ENCODE measurements around the gene EP400.
A peak's percentile ranks its signal among the peaks of the same experiment; 100 is the strongest.
"Not testable (repeated sequence)": the region's sequence is repeated elsewhere in the genome, so short reads cannot be mapped to it uniquely, and the experiment has no call there.

Gene EP400

DNA sequence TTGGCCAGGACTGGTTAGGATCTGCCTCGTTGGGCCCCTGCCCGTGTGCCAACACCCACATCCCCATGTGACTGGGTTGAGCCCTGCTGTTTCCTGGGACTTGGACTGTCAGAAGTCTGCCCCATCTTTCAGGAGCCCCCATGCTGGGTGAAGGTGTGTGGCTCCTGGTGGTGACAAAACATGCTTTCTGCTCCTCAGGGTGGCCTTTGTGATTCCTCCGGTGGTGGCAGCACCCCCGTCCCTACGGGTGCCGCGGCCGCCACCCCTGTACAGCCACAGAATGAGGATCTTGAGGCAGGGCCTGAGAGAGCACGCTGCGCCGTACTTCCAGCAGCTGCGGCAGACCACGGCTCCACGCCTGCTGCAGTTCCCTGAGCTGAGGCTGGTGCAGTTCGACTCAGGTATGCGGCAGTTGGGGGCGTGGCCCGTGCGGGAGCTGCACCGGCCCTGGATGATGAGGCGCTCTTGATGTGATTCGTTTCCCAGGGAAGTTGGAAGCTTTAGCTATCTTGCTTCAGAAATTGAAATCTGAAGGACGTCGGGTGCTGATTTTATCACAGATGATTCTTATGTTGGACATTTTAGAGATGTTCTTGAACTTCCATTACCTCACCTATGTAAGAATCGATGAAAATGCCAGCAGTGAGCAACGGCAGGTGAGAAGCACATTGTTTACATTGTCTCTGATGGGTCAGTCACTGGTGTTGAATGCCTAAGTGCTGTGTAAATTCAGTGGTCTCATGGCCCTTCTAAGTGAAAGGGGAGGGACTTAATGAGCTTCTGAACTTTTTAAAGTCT lies 80.0 kb downstream of the EP400 start:
- no peak for ATAC-seq
- H3K9me3 Mint-ChIP-seq, result no peaks in the 10 kb centered on the region
- DNase-seq, result no peak
- no peaks in the 10 kb centered on the region for H3K4me1 Mint-ChIP-seq
- no peak overlapping the region for H3K27ac Mint-ChIP-seq
- no peak overlapping the region for H3K4me3 Mint-ChIP-seq
- H3K36me3 Mint-ChIP-seq (ENCODE audit: low read depth), result peaks cover 46% of the 10 kb centered on the region
- H3K27me3 Mint-ChIP-seq, result no peaks in the 10 kb centered on the region

DNA sequence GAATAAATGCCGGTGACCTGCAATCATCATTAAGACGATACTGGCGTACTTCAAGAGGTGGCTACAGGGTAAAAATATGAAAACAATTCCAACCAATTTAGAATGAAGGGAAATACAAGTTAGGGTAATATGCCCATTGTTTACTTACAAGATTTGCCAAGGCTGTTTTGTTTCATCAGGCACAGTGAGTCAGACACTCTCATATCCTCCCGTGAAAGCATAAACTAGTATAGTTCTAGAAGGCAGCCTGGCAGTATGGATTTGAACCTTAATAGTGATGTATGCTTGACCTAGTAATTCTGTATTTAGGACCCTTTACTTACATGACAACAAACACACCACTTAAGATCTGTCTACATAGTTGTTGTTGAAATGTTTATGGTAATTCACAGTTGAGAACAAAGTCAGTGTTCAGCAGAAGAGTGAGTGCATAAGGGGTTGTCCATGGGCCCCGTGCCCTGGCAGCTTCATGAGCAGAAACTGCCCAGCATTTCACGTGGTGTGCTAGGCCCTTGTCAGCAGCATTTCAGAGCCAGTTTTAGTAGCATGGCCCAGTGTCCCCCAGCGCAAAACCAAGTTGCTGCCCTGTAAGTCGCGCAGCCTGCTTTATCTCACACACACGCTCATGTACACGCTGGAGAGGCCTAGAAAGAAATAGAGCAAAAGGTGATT lies 80.8 kb downstream of the EP400 start:
- Mint-ChIP-seq H3K27me3 (no peaks in the 10 kb centered on the region), H3K4me1 (no peaks in the 10 kb centered on the region), H3K4me3 (no peak overlapping the region), H3K9me3 (no peaks in the 10 kb centered on the region), H3K27ac (no peak overlapping the region), H3K36me3 (ENCODE audit: low read depth) (peaks cover 45% of the 10 kb centered on the region)
- ATAC-seq, result no peak
- DNase-seq, result no peak

DNA sequence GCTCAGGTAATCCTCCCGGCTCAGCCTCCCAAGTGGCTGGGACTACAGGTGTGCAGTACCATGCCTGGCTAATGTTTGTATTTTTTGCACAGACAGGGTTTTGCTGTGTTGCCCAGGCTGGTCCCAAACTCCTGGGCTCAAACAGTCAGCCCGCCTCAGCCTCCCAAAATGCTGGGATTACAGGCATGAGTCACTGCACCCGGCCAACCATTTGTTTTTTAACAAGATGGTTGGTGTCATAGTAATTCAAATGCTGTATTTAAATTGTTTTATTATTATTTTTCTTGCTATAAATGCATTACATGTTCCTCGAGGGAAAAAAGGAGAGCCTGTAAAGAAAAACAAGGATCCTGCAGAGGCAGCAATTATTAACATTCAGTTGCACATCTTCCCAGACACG lies 83.9 kb downstream of the EP400 start:
- ATAC-seq (no peak), DNase-seq (no peak)
- H3K27ac Mint-ChIP-seq, result no peak overlapping the region
- H3K9me3 Mint-ChIP-seq, result no peaks in the 10 kb centered on the region
- no peaks in the 10 kb centered on the region for H3K27me3 Mint-ChIP-seq
- no peaks in the 10 kb centered on the region for H3K4me1 Mint-ChIP-seq
- H3K4me3 Mint-ChIP-seq, result no peak overlapping the region
- H3K36me3 Mint-ChIP-seq (ENCODE audit: low read depth), result peaks cover 55% of the 10 kb centered on the region

DNA sequence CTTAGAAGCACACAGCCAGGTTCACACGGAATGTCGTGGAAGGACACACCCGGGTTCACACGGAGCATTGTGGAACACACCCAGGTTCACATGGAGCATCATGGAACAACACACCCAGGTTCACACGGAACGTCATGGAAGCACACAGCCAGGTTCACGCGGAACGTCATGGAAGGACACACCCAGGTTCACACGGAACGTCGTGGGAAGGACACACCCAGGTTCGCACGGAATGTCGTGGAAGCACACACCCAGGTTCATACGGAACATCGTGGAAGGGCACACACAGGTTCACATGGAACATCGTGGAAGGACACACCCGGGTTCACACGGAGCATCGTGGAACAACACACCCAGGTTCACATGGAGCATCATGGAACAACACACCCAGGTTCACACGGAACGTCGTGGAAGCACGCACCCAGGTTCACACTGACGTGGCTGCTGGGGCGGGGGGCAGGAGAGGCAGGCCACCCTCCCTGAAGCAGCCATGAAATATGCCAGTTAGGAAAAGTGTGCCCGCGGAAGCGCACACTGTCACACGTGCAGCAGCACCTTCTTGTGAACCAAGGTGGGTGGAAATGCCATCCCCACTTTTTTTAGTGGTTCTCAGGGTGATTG lies 86.4 kb downstream of the EP400 start:
- no peak overlapping the region for H3K27ac Mint-ChIP-seq

DNA sequence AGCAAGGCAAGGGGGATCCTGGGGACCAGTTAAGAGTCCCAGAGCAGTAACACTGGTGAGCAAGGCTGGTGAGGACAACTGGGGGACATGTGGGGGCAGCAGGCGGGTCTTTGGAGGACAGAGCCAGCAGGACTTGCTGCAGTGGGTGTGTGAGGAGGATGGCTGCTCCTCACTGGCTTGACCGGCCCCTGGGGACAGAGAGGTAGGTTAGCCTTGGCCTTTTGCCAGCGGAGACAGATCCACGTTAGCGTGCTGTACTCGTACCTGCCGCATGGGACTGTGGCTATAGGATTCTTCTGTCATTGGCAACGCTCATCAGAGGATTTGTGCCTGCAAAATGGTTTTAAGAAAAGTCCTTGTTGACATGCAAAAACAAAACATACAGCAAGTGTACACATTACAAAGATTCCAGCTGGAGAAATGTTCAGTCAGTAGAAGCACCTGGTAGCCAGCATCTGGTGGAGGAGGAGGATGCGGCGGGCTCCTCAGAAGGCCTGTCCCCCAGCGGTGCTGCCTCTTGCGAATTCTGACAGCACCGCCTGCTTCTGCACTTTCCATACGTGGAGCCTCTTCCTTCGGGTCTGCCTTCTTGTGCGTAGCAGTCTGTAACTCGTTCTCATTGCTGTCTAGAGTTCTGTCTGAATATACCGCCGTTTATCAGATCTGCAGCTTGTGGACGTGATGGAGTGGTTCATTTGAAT lies 91.3 kb downstream of the EP400 start:
- H3K27ac Mint-ChIP-seq, result no peak overlapping the region
- ATAC-seq (no peak), DNase-seq (no peak)
- H3K27me3 Mint-ChIP-seq, result no peaks in the 10 kb centered on the region
- peaks cover 3% of the 10 kb centered on the region for H3K4me1 Mint-ChIP-seq
- H3K4me3 Mint-ChIP-seq, result no peak overlapping the region
- H3K9me3 Mint-ChIP-seq, result no peaks in the 10 kb centered on the region
- peaks cover 38% of the 10 kb centered on the region for H3K36me3 Mint-ChIP-seq (ENCODE audit: low read depth)

More for the DNA sequence above, 86.4 kb downstream of the EP400 start:
- Mint-ChIP-seq H3K4me3 (no peak overlapping the region), H3K27me3 (no peaks in the 10 kb centered on the region), H3K9me3 (no peaks in the 10 kb centered on the region), H3K36me3 (ENCODE audit: low read depth) (peaks cover 54% of the 10 kb centered on the region), H3K4me1 (no peaks in the 10 kb centered on the region)
- ATAC-seq (no peak), DNase-seq (no peak)

DNA sequence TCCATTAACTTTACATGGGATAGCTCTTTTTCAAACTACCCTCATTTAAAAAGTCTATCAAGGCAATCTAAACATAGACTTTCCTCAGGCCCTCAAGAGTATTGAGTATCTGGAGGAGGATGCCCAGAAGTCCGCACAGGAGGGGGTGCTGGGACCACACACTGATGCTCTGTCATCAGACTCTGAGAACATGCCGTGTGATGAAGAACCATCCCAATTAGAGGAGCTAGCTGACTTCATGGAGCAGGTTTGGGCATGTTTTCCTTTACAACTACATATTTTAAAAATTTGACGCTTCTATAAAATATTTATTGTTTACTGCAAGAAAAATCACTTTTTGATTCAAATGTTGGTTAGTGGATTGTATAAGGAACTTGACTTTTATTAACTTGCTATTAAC lies 93.5 kb downstream of the EP400 start:
- ATAC-seq, result no peak
- Mint-ChIP-seq H3K9me3 (no peaks in the 10 kb centered on the region), H3K36me3 (ENCODE audit: low read depth) (peaks cover 41% of the 10 kb centered on the region), H3K4me1 (peaks cover 3% of the 10 kb centered on the region), H3K27me3 (no peaks in the 10 kb centered on the region), H3K4me3 (no peak overlapping the region), H3K27ac (no peak overlapping the region)
- no peak for DNase-seq

DNA sequence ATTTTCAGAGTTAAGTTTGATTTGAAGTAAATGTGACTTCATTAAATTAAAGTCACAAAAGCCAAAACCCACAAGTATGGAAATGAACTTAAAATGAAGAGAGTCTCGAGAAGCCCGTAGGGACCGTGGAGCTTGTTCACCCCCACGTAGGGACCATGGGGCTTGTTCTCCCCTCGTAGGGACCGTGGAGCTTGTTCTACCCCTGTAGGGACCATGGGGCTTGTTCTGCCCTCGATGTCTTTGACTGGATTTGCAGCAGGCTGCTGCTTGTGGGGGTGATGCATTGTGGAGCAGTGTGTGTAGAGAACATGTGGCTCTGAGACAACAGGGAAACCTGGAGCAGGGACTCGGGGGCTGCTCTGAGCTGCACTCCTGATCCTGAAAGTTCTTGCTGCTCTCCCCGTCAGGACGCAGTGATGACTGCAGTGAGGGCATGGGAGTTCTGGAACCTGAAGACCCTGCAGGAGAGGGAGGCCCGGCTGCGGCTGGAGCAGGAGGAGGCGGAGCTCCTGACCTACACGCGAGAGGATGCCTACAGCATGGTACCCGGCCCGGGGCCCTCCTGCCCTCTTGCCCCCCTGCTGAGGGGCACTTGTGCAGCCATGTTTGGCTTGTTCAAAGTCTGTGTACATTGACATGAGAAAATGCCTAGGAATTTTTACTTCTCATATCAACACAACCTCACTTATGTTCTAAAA lies 94.2 kb downstream of the EP400 start:
- Mint-ChIP-seq H3K27me3 (no peaks in the 10 kb centered on the region), H3K9me3 (no peaks in the 10 kb centered on the region), H3K4me3 (no peak overlapping the region), H3K27ac (no peak overlapping the region), H3K36me3 (ENCODE audit: low read depth) (peaks cover 35% of the 10 kb centered on the region), H3K4me1 (peaks cover 3% of the 10 kb centered on the region)
- DNase-seq, result no peak
- ATAC-seq, result peak; percentile 31

DNA sequence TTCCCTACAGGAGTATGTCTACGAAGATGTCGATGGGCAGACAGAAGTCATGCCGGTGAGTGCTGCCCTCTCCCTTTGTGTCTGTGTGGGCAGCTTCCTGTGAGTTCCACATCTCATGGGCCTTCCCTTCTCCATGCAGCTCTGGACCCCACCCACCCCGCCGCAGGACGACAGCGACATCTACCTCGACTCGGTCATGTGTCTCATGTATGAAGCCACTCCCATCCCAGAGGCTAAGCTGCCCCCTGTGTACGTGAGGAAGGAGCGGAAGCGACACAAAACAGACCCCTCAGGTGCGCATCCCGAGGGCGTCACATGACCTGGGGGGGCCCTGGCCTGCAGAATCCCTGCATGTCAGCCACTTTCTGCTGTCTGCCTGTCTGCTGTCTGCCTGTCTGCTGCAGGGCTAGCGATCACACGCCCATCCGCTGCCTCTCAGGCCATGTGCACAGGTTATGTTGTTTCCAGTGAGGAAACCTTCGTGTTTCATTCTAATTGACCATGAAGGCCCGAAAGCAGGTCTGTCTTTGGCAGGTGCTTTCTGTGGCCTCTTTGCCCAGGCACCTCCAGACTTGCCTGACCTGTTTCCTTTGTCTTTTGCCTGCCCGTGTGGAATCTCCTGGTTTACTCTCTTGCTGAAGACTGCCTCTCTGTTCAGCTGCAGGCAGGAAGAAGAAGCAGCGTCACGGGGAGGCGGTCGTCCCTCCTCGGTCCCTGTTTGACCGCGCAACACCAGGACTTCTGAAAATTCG lies 95.1 kb downstream of the EP400 start:
- no peak for ATAC-seq
- Mint-ChIP-seq H3K4me1 (peaks cover 3% of the 10 kb centered on the region), H3K27ac (no peak overlapping the region), H3K4me3 (no peak overlapping the region), H3K36me3 (ENCODE audit: low read depth) (peaks cover 34% of the 10 kb centered on the region), H3K27me3 (no peaks in the 10 kb centered on the region), H3K9me3 (no peaks in the 10 kb centered on the region)
- DNase-seq, result no peak

DNA sequence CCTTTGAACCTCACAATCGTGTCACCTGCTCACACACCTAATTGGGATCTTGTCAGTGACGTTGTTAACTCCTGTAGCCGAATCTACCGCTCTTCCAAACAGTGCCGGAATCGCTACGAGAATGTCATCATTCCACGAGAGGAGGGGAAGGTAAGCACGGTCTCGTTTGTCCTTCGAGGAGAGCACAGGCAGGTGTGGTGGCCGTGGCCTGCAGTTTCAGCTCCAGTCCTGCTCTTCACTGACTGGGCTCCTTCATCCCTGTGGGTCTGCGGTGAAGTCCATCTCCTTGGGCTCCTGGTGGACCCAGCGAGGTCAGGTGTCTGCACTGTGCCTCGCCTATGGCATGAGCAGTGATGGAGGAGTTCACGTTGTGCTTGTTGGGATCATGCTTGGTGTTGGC lies 96.0 kb downstream of the EP400 start:
- Mint-ChIP-seq H3K36me3 (ENCODE audit: low read depth) (peaks cover 34% of the 10 kb centered on the region), H3K9me3 (no peaks in the 10 kb centered on the region), H3K27ac (no peak overlapping the region), H3K27me3 (no peaks in the 10 kb centered on the region), H3K4me1 (peaks cover 3% of the 10 kb centered on the region), H3K4me3 (no peak overlapping the region)
- no peak for DNase-seq
- ATAC-seq, result no peak

DNA sequence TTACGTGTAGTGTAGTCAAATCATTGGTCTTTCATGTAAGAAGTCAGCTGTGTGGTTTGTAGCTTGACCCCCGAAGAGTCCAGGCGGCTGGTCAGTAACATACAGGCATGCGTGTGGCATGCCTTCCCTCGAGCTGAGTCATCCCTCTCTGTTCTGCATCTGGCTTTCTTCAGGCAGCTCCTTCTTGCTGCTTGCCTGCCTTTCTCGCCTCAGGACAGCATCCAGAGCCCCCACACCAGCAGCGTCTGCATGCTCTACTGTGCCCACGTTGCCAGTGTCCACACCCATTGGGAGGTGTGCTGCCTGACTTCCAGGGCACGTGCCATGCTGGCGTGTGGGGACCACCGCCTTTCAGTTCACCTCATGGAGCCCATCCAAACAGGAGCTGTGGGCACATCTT lies 96.8 kb downstream of the EP400 start:
- no peak for ATAC-seq
- Mint-ChIP-seq H3K27me3 (no peaks in the 10 kb centered on the region), H3K4me3 (no peak overlapping the region), H3K36me3 (ENCODE audit: low read depth) (peaks cover 40% of the 10 kb centered on the region), H3K4me1 (peaks cover under 1% of the 10 kb centered on the region), H3K9me3 (no peaks in the 10 kb centered on the region), H3K27ac (no peak overlapping the region)
- no peak for DNase-seq

DNA sequence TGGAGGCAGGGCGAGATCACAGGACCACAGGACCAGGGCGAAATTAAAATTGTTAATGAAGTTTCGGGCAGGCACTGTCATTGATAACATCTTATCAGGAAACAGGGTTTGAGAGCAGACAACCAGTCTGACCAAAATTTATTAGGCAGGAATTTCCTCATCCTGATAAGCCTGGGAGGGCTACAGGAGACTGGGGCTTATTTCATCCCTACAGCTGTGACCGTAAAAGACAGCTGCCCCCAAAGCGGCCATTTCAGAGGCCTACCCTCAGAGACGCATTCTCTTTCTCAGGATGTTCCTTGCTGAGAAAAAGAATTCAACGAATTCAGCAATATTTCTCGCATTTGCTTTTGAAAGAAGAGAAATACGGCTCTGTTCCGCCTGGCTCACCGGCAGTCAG lies 97.9 kb downstream of the EP400 start:
- not testable (repeated sequence) for DNase-seq, H3K4me3 Mint-ChIP-seq, H3K4me1 Mint-ChIP-seq, H3K9me3 Mint-ChIP-seq, ATAC-seq, H3K27ac Mint-ChIP-seq, H3K27me3 Mint-ChIP-seq
- peaks cover 46% of the 10 kb centered on the region for H3K36me3 Mint-ChIP-seq (ENCODE audit: low read depth)

DNA sequence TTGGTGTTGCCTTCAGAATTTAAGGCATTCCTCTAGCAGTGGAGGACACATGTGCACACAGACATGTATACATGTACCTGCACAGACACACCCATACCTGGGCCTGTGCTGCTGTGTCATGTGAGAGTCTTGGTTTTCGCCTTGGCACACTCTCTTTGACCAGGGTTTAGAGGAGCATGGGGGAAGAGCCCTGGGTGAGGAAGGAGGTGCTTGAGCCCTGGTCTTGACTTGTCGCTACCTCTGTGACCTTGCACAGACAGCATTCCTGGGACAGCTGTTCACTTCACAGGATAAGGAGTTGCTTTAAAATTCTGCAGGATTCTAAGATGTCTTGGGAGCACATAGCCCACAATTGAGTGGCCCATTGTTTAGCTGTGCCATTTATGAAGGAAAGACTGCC lies 99.7 kb downstream of the EP400 start:
- Mint-ChIP-seq H3K9me3 (no peaks in the 10 kb centered on the region), H3K36me3 (ENCODE audit: low read depth) (peaks cover 53% of the 10 kb centered on the region), H3K27ac (no peak overlapping the region), H3K27me3 (no peaks in the 10 kb centered on the region), H3K4me3 (no peak overlapping the region), H3K4me1 (no peaks in the 10 kb centered on the region)
- ATAC-seq (no peak), DNase-seq (no peak)

DNA sequence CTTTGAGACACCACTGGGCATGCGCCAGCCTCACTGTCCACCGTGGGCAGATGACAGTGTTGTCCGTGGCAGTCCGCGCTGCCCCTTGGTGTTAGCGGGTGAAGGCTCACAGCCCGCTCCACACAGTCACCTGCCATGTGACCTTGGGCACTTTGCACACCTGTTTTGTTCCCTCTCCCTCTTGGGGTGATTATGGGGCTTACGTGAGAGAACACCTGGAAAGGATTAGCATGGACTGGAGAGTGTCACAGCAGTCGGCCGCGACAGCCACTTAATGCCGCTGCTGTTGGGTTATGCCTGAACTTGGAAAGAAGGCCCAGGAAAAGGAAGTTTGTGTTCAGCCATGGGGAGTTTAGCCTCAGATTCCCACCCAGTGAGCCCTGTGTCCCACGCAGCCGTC lies 100.1 kb downstream of the EP400 start:
- no peak overlapping the region for H3K27ac Mint-ChIP-seq
- peaks cover 55% of the 10 kb centered on the region for H3K36me3 Mint-ChIP-seq (ENCODE audit: low read depth)
- H3K4me1 Mint-ChIP-seq, result no peaks in the 10 kb centered on the region
- H3K27me3 Mint-ChIP-seq, result no peaks in the 10 kb centered on the region
- no peaks in the 10 kb centered on the region for H3K9me3 Mint-ChIP-seq
- DNase-seq (no peak), ATAC-seq (no peak)
- no peak overlapping the region for H3K4me3 Mint-ChIP-seq

DNA sequence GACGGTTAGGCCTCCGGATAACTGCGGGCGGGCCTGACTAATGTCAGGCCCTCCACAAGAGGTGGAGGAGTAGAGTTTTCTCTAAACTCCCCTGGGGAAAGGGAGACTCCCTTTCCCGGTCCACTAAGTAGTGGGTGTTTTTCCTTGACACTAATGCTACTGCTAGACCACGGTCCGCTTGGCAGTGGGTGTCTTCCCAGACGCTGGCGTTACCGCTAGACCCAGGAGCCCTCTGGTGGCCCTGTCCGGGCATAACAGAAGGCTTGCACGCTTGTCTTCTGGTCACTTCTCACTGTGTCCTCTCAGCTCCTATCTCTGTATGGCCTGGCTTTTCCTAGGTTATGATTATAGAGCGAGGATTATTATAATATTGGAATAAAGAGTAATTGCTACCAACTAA lies 102.0 kb downstream of the EP400 start:
- H3K27ac Mint-ChIP-seq, H3K9me3 Mint-ChIP-seq, DNase-seq, H3K4me3 Mint-ChIP-seq, H3K4me1 Mint-ChIP-seq, ATAC-seq, H3K27me3 Mint-ChIP-seq: not testable (repeated sequence)
- peaks cover 45% of the 10 kb centered on the region for H3K36me3 Mint-ChIP-seq (ENCODE audit: low read depth)

Data from activated naive CD8-positive, alpha-beta T cell treated with anti-CD3 and anti-CD28 coated beads, Interleukin-2, amount 50 U/mL, for 24 hours (primary cell).